ENCODE data around the gene FAM13A. TPM values are rescaled to one million over a fixed set of nuclear protein-coding genes. Genes with fewer than 3 reads are reported as not detected.

FAM13A gene
- total RNA-seq (2021) (19.3 and 26.7 TPM in 2 replicates), Bru-seq, nascent RNA (percentile 65 among the genes with signal in this experiment), BruChase-seq, experiment 1, labeled RNA remaining after a 2-hour chase (percentile 56 among the genes with signal in this experiment), BruChase-seq, experiment 2, labeled RNA remaining after a 6-hour chase (percentile 44 among the genes with signal in this experiment)
- long read RNA-seq, full-length matches to known transcripts = 8 of 25 reads
- long read RNA-seq, partial matches to known transcripts = 5 of 25 reads
- long read RNA-seq, other reads (novel, unspliced or antisense) = 12 of 25 reads

DNA sequence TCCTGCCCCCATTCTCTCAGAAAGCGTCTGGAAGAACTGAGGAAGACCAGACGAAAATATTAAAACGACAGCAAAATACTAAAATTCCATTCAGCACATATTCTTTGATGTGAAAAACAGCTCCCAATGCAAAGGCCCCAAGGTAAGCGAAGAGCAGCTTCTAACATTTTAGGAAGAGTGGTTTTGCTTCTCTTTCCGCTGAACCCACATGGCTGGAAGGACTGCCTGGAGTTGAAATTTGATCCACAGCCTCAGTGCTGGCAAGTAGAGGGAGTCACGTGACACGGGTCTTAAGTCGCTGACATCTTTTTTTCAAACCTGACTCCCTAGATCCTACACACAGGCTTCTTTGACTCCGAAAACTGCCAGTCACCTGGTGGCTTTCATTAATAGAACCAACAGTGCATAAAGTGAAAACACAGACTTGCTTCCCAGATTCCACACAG, at the start of gene FAM13A:
FAM13A (minus strand) TSS at position 233 of the 446 bp plus-strand sequence; CDS start at position 12, 221 bp downstream.
- H3K36me3 ChIP-seq (ENCODE audit: low read depth) = no peaks in the 10 kb centered on the region
- H3K79me2 ChIP-seq (ENCODE audit: low read depth) = peaks cover 5% of the 10 kb centered on the region
- peak within 1 kb of the TSS; percentile 44 for H3K27ac ChIP-seq
- no peaks in the 10 kb centered on the region for H3K27me3 ChIP-seq (ENCODE audit: insufficient read depth, low read depth)
- no peaks in the 10 kb centered on the region for H3F3A ChIP-seq (ENCODE audit: insufficient read depth, low read depth)
- H3K4me2 ChIP-seq = peak within 1 kb of the TSS; percentile 70
- H3K9me3 ChIP-seq (ENCODE audit: insufficient read depth, low read depth) = no peaks in the 10 kb centered on the region
- peak within 1 kb of the TSS; percentile 87 for H2AFZ ChIP-seq
- H4K20me1 ChIP-seq (ENCODE audit: insufficient read depth) = no peaks in the 10 kb centered on the region
- peaks cover 15% of the 10 kb centered on the region; the same call in 1 of the 2 replicates for H3K4me1 ChIP-seq (replicated peaks; ENCODE audit: insufficient read depth)
- intact Hi-C loops (cut with micrococcal nuclease; ENCODE audit: unreplicated experiment) = no loop called here
- peak within 1 kb of the TSS; percentile 58 for H3K4me3 ChIP-seq
- ChIA-PET POLR2A (ENCODE audit: unreplicated experiment) (no interaction called here), CTCF (no interaction called here)
- H3K9me2 ChIP-seq (ENCODE audit: insufficient read depth) = no peaks in the 10 kb centered on the region
- DNase-seq = peak; percentile 51 to 85
- TF ChIP-seq, protein P1, sequence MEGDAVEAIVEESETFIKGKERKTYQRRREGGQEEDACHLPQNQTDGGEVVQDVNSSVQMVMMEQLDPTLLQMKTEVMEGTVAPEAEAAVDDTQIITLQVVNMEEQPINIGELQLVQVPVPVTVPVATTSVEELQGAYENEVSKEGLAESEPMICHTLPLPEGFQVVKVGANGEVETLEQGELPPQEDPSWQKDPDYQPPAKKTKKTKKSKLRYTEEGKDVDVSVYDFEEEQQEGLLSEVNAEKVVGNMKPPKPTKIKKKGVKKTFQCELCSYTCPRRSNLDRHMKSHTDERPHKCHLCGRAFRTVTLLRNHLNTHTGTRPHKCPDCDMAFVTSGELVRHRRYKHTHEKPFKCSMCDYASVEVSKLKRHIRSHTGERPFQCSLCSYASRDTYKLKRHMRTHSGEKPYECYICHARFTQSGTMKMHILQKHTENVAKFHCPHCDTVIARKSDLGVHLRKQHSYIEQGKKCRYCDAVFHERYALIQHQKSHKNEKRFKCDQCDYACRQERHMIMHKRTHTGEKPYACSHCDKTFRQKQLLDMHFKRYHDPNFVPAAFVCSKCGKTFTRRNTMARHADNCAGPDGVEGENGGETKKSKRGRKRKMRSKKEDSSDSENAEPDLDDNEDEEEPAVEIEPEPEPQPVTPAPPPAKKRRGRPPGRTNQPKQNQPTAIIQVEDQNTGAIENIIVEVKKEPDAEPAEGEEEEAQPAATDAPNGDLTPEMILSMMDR (conservative IDR thresholded peaks at IDR 0.05) = no peak
- TF ChIP-seq EZH2 (IDR thresholded peaks at IDR 0.05; ENCODE audit: low read depth) = no peak
- BruUV-seq (replicated peaks) = no TSS peak

- intact Hi-C loops (cut with micrococcal nuclease; ENCODE audit: unreplicated experiment) = no loop called here
- no TSS peak for BruUV-seq (replicated peaks)
- H3K4me1 ChIP-seq (replicated peaks; ENCODE audit: insufficient read depth) = no peaks in the 10 kb centered on the region
- no peaks in the 10 kb centered on the region for H3K27me3 ChIP-seq (ENCODE audit: insufficient read depth, low read depth)
- no peaks in the 10 kb centered on the region for H3K36me3 ChIP-seq (ENCODE audit: low read depth)
- H3K4me2 ChIP-seq = no peak overlapping the region
- no peak overlapping the region for H2AFZ ChIP-seq
- no peaks in the 10 kb centered on the region for H3K79me2 ChIP-seq (ENCODE audit: low read depth)
- POLR2A ChIA-PET (ENCODE audit: unreplicated experiment) = no interaction called here
- H3K9me2 ChIP-seq (ENCODE audit: insufficient read depth) = no peaks in the 10 kb centered on the region
- no peak for TF ChIP-seq EZH2 (IDR thresholded peaks at IDR 0.05; ENCODE audit: low read depth)
- TF ChIP-seq, protein P1 (conservative IDR thresholded peaks at IDR 0.05) = no peak
- H3K4me3 ChIP-seq = no peak overlapping the region
- no peaks in the 10 kb centered on the region for H4K20me1 ChIP-seq (ENCODE audit: insufficient read depth)
- CTCF ChIA-PET = no interaction called here
- no peaks in the 10 kb centered on the region for H3K9me3 ChIP-seq (ENCODE audit: insufficient read depth, low read depth)
- no peak overlapping the region for H3K27ac ChIP-seq
- no peak for DNase-seq
- H3F3A ChIP-seq (ENCODE audit: insufficient read depth, low read depth) = no peaks in the 10 kb centered on the region; the same call in 1 of the 2 replicates
Measured at GRCh38 chr4:89105726-89106125, 48.7 kb upstream of the FAM13A start.

- Histone ChIP-seq H3K9me2 (ENCODE audit: insufficient read depth) (no peaks in the 10 kb centered on the region), H3K4me2 (no peak overlapping the region), H3K4me3 (no peak overlapping the region), H3K4me1 (replicated peaks; ENCODE audit: insufficient read depth) (no peaks in the 10 kb centered on the region), H3K79me2 (ENCODE audit: low read depth) (no peaks in the 10 kb centered on the region), H3K9me3 (ENCODE audit: insufficient read depth, low read depth) (no peaks in the 10 kb centered on the region), H2AFZ (no peak overlapping the region), H3K27ac (no peak overlapping the region), H3F3A (ENCODE audit: insufficient read depth, low read depth) (no peaks in the 10 kb centered on the region), H4K20me1 (ENCODE audit: insufficient read depth) (no peaks in the 10 kb centered on the region), H3K27me3 (ENCODE audit: insufficient read depth, low read depth) (no peaks in the 10 kb centered on the region), H3K36me3 (ENCODE audit: low read depth) (no peaks in the 10 kb centered on the region)
- intact Hi-C loops (cut with micrococcal nuclease; ENCODE audit: unreplicated experiment) = no loop called here
- ChIA-PET CTCF (no interaction called here), POLR2A (ENCODE audit: unreplicated experiment) (no interaction called here)
- no peak for TF ChIP-seq EZH2 (IDR thresholded peaks at IDR 0.05; ENCODE audit: low read depth)
- TF ChIP-seq, protein P1 (conservative IDR thresholded peaks at IDR 0.05) = no peak
- no peak for DNase-seq
- no TSS peak for BruUV-seq (replicated peaks)
Measured at GRCh38 chr4:89101256-89102161, 44.5 kb upstream of the FAM13A start.

All from PC-9 (cell line).